Measurements from ENCODE around the gene SETD6. TPM values are rescaled to one million over a fixed set of nuclear protein-coding genes. Genes with fewer than 3 reads are reported as not detected.
"Not testable (repeated sequence)": the region's sequence is repeated elsewhere in the genome, so short reads cannot be mapped to it uniquely, and the experiment has no call there.

SETD6 gene
- total RNA-seq, 1 donor from 2014 or later = 2.6 TPM

DNA sequence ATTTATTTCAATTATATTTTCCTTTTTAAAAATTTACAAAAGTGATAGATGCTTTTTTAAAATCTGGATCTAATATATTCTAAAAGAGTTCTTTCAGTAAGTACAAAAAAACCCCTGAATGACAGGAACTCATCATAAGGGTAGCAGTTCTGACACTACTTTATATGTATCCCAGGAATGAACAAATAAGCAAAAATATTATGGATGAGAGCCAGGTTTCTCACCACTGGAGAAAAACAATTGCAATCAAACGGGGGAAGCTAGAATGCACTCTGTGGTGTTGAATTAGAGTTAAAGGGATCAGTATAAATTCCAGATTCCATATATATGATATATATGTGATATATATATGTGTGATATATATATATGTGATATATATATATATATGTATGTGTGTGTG, 38.5 kb upstream of the SETD6 start:
- Histone ChIP-seq H3K27ac (ENCODE audit: low read depth, low read length) (no peak overlapping the region), H3K36me3 (ENCODE audit: control insufficient read depth in 3 of 3, insufficient read depth in 3 of 3, low read length in 3 of 3) (no peaks in the 10 kb centered on the region), H3K27me3 (ENCODE audit: control insufficient read depth in 3 of 3, insufficient read depth in 3 of 3, low read length in 3 of 3) (no peaks in the 10 kb centered on the region), H3K4me3 (ENCODE audit: low read length in 3 of 3) (no peak overlapping the region), H3K9me3 (ENCODE audit: control insufficient read depth in 3 of 3, low read length in 3 of 3) (no peaks in the 10 kb centered on the region), H3K9ac (ENCODE audit: low read depth in 1 of 3, low read length in 3 of 3) (no peak overlapping the region), H3K4me1 (ENCODE audit: control insufficient read depth in 3 of 3, insufficient read depth in 3 of 3, low read length in 3 of 3) (peaks cover 0 to 13% (median 0%) of the 10 kb centered on the region in 3 donors)

DNA sequence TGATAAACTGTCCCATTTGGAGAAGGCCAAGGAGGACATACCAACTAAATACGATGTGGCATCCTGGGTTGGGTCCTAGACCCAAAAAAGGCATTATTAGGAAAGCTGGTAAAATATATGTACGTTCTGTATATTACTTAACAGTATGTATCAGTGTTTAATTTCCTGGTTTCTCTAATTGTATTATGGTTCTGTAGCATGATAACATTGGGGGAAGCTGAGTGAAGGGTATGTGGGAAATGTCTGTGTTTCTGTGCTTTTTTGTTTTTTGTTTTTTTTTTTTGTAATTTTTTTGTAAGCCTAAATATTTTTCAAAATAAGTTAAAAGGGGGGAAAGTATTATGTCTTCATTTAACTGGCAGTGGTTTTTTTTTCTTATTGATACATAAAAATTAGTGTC, 36.9 kb upstream of the SETD6 start:
- H3K4me1 ChIP-seq (ENCODE audit: control insufficient read depth in 3 of 3, insufficient read depth in 3 of 3, low read length in 3 of 3) = peaks cover 0 to 4% (median 0%) of the 10 kb centered on the region in 3 donors
- H3K9me3 ChIP-seq (ENCODE audit: control insufficient read depth in 3 of 3, low read length in 3 of 3) = no peaks in the 10 kb centered on the region
- no peak overlapping the region for H3K27ac ChIP-seq (ENCODE audit: low read depth, low read length)
- no peak overlapping the region for H3K4me3 ChIP-seq (ENCODE audit: low read length in 3 of 3)
- no peak overlapping the region for H3K9ac ChIP-seq (ENCODE audit: low read depth in 1 of 3, low read length in 3 of 3)
- H3K27me3 ChIP-seq (ENCODE audit: control insufficient read depth in 3 of 3, insufficient read depth in 3 of 3, low read length in 3 of 3) = no peaks in the 10 kb centered on the region
- no peaks in the 10 kb centered on the region for H3K36me3 ChIP-seq (ENCODE audit: control insufficient read depth in 3 of 3, insufficient read depth in 3 of 3, low read length in 3 of 3)

DNA sequence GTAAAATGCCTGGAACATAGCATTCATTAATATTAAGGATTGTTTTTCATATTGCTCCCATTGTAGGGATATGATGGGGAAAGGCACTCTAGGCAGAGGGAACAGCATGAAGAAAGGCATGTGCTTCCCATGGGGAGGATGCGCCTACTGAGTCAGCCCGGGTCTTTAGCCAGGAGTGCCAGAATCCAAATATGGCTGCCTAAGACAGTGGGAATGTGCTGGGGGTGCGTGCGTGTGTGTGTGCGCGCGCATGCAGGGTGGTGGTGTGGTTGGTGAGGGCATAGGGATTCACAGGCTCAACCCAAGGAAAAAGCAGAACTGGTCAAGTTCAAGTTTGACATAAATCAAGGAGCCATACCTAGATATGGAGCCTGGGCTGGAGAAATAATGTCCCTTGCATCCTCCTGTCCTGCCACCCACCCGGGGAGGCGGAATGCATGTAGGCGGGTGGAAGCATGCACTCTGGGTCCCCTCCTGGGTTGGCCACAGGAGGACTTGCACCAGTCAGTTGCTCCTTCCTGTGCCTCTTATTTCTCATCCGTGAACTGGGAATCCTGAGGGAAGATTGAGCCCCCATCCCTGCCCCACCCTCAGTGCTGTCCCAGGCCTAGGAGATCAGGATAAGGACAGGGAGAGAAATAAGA, 34.0 kb upstream of the SETD6 start:
- Histone ChIP-seq H3K4me1 (ENCODE audit: control insufficient read depth in 3 of 3, insufficient read depth in 3 of 3, low read length in 3 of 3) (no peaks in the 10 kb centered on the region), H3K27me3 (ENCODE audit: control insufficient read depth in 3 of 3, insufficient read depth in 3 of 3, low read length in 3 of 3) (no peaks in the 10 kb centered on the region), H3K4me3 (ENCODE audit: low read length in 3 of 3) (no peak overlapping the region), H3K9me3 (ENCODE audit: control insufficient read depth in 3 of 3, low read length in 3 of 3) (no peaks in the 10 kb centered on the region), H3K9ac (ENCODE audit: low read depth in 1 of 3, low read length in 3 of 3) (no peak overlapping the region), H3K27ac (ENCODE audit: low read depth, low read length) (no peak overlapping the region), H3K36me3 (ENCODE audit: control insufficient read depth in 3 of 3, insufficient read depth in 3 of 3, low read length in 3 of 3) (no peaks in the 10 kb centered on the region)

DNA sequence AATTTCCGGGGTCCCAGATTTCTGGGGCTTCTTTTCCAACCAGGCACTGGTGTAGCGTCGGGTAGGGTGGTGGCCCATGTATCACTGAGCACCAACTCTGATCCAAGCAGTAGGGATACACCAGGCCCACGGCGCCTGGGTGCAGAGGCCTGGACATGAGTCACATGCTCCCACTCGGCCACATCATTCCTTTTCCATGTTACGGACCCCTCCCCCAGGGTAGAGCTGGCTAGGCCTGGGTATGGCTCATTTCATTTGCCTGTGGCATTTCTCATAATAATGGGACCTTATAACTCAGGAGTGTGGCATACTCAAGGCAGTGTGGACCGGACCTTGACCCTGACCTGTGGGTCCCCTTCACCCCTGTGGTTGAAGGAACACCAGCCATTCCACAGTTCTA, 33.4 kb upstream of the SETD6 start:
- Histone ChIP-seq H3K27ac (ENCODE audit: low read depth, low read length) (no peak overlapping the region), H3K27me3 (ENCODE audit: control insufficient read depth in 3 of 3, insufficient read depth in 3 of 3, low read length in 3 of 3) (no peaks in the 10 kb centered on the region), H3K36me3 (ENCODE audit: control insufficient read depth in 3 of 3, insufficient read depth in 3 of 3, low read length in 3 of 3) (no peaks in the 10 kb centered on the region), H3K9me3 (ENCODE audit: control insufficient read depth in 3 of 3, low read length in 3 of 3) (no peaks in the 10 kb centered on the region), H3K4me3 (ENCODE audit: low read length in 3 of 3) (no peak overlapping the region), H3K4me1 (ENCODE audit: control insufficient read depth in 3 of 3, insufficient read depth in 3 of 3, low read length in 3 of 3) (no peaks in the 10 kb centered on the region), H3K9ac (ENCODE audit: low read depth in 1 of 3, low read length in 3 of 3) (no peak overlapping the region)

DNA sequence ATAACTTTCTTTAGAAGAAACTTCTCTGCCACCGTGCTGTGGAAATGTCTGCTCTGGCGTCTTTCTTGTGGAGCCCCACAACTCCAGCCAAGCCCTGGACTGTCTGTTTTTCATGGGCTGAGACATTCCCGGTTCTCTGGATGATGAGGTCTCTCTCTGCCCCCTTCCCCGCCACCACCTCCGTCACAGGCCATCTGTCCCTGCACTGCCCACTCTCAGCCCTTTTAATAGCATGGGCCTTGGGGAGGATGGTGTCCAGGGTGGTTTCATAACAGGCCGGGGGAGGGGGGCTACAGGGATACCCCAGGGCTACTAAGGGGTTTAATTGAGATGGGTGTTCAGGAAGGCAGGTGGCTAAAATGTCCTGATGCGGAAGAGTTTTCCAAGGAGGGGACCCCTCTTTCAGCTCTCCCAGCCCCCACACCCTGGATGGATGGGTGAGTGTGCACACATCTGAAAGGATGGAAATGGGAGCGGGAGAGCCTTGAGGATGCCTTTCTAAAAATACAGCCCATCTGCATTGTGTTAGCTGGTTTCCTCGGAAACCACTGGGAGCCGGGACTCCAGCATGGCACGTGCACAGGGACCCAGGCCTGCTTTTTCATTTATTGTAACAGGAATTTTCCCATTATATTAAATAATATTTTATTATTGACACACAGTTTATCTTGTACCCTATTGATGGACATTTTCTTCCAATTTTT, 30.0 kb upstream of the SETD6 start:
- no peak overlapping the region for H3K4me3 ChIP-seq (ENCODE audit: low read length in 3 of 3)
- H3K27me3 ChIP-seq (ENCODE audit: control insufficient read depth in 3 of 3, insufficient read depth in 3 of 3, low read length in 3 of 3) = no peaks in the 10 kb centered on the region
- no peaks in the 10 kb centered on the region for H3K36me3 ChIP-seq (ENCODE audit: control insufficient read depth in 3 of 3, insufficient read depth in 3 of 3, low read length in 3 of 3)
- H3K4me1 ChIP-seq (ENCODE audit: control insufficient read depth in 3 of 3, insufficient read depth in 3 of 3, low read length in 3 of 3) = peaks cover 0 to 7% (median 6%) of the 10 kb centered on the region in 3 donors
- H3K9ac ChIP-seq (ENCODE audit: low read depth in 1 of 3, low read length in 3 of 3) = no peak overlapping the region
- H3K9me3 ChIP-seq (ENCODE audit: control insufficient read depth in 3 of 3, low read length in 3 of 3) = no peaks in the 10 kb centered on the region
- H3K27ac ChIP-seq (ENCODE audit: low read depth, low read length) = no peak overlapping the region

DNA sequence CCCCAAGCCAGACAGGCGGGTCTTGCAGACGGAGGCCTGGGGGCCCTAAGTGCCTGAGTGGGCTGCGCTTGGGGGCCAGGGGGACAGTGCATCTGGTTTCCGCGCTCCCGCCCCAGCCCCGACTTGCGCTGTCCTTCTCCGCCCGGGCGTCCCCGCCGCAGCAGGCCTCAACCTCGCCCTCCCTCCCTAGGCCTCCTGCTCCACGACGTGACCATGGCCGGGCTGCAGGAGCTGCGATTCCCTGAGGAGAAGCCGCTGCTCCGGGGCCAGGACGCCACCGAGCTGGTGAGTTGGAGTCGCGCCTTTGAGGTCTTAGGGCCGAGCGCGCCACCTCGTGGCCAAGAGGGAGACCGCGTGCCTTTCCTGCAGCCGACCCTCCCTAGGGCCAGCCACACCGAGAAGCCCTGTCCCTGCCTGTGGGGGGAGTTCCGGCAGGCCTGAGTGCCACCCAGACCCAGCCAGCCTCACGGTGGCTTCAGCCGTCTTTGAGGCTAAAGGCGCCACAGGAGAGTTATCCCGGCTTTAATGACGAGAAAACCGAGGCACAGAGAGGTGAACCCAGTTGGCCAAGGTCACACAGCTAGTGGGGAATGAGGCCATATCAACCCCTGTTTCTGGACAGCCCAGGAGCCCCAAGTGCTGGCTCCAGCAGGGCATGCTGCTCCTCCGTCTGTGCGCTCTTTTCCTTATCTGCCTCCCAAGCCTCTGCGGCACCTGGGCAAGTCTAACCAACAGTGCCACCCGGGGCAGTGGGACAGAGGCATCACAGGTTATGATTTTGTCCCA, 27.6 kb upstream of the SETD6 start:
- peak overlapping the region in 1 of 3 donors; percentile 45 for H3K9ac ChIP-seq (ENCODE audit: low read depth in 1 of 3, low read length in 3 of 3)
- no peaks in the 10 kb centered on the region for H3K9me3 ChIP-seq (ENCODE audit: control insufficient read depth in 3 of 3, low read length in 3 of 3)
- H3K4me3 ChIP-seq (ENCODE audit: low read length in 3 of 3) = peak overlapping the region in 2 of 3 donors; percentile 54 to 65
- H3K27me3 ChIP-seq (ENCODE audit: control insufficient read depth in 3 of 3, insufficient read depth in 3 of 3, low read length in 3 of 3) = no peaks in the 10 kb centered on the region
- H3K36me3 ChIP-seq (ENCODE audit: control insufficient read depth in 3 of 3, insufficient read depth in 3 of 3, low read length in 3 of 3) = no peaks in the 10 kb centered on the region
- H3K27ac ChIP-seq (ENCODE audit: low read depth, low read length) = no peak overlapping the region
- peaks cover 0 to 7% (median 6%) of the 10 kb centered on the region in 3 donors for H3K4me1 ChIP-seq (ENCODE audit: control insufficient read depth in 3 of 3, insufficient read depth in 3 of 3, low read length in 3 of 3)

DNA sequence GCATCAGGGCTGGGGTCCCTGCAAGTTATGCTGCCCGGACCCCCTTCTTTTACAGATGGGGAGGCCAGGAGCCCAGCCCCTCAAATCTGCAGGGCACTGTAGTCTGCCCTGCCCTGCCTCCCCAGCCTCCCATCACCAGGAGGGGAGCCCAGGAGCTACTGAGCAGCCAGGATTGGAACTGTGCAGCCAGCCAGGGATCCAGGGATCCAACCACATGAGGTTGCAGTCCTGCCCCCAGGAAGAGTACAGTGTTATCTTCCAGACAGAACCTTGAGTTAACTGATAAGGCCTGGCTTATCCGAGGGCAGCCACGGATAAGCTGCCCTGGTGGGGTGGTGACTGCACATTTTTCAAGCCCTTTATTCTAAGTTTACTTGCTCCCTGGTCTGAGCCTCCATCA, 26.8 kb upstream of the SETD6 start:
- no peaks in the 10 kb centered on the region for H3K36me3 ChIP-seq (ENCODE audit: control insufficient read depth in 3 of 3, insufficient read depth in 3 of 3, low read length in 3 of 3)
- H3K27me3 ChIP-seq (ENCODE audit: control insufficient read depth in 3 of 3, insufficient read depth in 3 of 3, low read length in 3 of 3) = no peaks in the 10 kb centered on the region
- no peak overlapping the region for H3K27ac ChIP-seq (ENCODE audit: low read depth, low read length)
- no peak overlapping the region for H3K4me3 ChIP-seq (ENCODE audit: low read length in 3 of 3)
- H3K9me3 ChIP-seq (ENCODE audit: control insufficient read depth in 3 of 3, low read length in 3 of 3) = no peaks in the 10 kb centered on the region
- no peak overlapping the region for H3K9ac ChIP-seq (ENCODE audit: low read depth in 1 of 3, low read length in 3 of 3)
- H3K4me1 ChIP-seq (ENCODE audit: control insufficient read depth in 3 of 3, insufficient read depth in 3 of 3, low read length in 3 of 3) = peaks cover 0 to 7% (median 6%) of the 10 kb centered on the region in 3 donors

DNA sequence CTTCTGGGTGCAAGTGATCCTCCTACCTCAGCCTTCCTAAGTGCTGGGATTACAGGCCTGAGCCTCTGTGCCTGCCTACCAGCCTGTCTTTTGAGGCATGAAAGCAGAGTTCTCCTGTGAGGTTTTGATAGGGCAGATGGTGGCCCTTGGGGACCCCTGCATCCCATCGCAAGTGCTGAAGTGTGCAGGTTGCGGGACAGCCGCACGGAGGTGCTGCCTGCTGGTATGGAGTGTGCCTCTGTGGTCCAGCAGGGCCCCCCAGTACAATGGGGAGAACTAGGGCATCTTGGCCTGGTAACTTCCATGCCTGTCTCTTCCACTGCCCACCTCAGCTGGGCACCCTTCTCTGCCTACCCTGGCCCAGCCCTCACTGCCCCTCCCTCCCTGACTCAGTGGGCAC, 25.3 kb upstream of the SETD6 start:
- H3K27ac ChIP-seq (ENCODE audit: low read depth, low read length) = no peak overlapping the region
- H3K4me3 ChIP-seq (ENCODE audit: low read length in 3 of 3) = no peak overlapping the region
- H3K9me3 ChIP-seq (ENCODE audit: control insufficient read depth in 3 of 3, low read length in 3 of 3) = no peaks in the 10 kb centered on the region
- H3K27me3 ChIP-seq (ENCODE audit: control insufficient read depth in 3 of 3, insufficient read depth in 3 of 3, low read length in 3 of 3) = no peaks in the 10 kb centered on the region
- peaks cover 0 to 7% (median 6%) of the 10 kb centered on the region in 3 donors for H3K4me1 ChIP-seq (ENCODE audit: control insufficient read depth in 3 of 3, insufficient read depth in 3 of 3, low read length in 3 of 3)
- no peaks in the 10 kb centered on the region for H3K36me3 ChIP-seq (ENCODE audit: control insufficient read depth in 3 of 3, insufficient read depth in 3 of 3, low read length in 3 of 3)
- no peak overlapping the region for H3K9ac ChIP-seq (ENCODE audit: low read depth in 1 of 3, low read length in 3 of 3)

DNA sequence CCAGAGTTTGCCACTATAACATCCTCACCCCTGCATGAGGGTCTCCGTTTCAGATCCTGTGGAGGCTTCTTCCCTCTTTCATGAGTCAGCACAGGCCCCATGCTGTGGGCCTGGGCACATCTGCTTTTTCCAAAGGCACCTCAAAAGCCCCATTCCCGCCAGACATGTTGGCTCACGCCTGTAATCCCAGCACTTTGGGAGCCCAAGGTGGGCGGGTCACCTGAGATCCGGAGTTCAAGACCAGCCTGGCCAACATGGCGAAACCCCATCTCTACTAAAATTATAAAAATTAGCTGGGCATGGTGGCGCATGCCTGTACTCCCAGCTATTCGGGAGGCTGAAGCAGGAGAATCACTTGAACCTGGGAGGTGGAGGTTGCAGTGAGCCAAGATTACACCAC, 24.8 kb upstream of the SETD6 start:
- H3K27ac ChIP-seq (ENCODE audit: low read depth, low read length); H3K36me3 ChIP-seq (ENCODE audit: control insufficient read depth in 3 of 3, insufficient read depth in 3 of 3, low read length in 3 of 3); H3K4me1 ChIP-seq (ENCODE audit: control insufficient read depth in 3 of 3, insufficient read depth in 3 of 3, low read length in 3 of 3); H3K9me3 ChIP-seq (ENCODE audit: control insufficient read depth in 3 of 3, low read length in 3 of 3); H3K27me3 ChIP-seq (ENCODE audit: control insufficient read depth in 3 of 3, insufficient read depth in 3 of 3, low read length in 3 of 3); H3K4me3 ChIP-seq (ENCODE audit: low read length in 3 of 3); H3K9ac ChIP-seq (ENCODE audit: low read depth in 1 of 3, low read length in 3 of 3): not testable (repeated sequence)

DNA sequence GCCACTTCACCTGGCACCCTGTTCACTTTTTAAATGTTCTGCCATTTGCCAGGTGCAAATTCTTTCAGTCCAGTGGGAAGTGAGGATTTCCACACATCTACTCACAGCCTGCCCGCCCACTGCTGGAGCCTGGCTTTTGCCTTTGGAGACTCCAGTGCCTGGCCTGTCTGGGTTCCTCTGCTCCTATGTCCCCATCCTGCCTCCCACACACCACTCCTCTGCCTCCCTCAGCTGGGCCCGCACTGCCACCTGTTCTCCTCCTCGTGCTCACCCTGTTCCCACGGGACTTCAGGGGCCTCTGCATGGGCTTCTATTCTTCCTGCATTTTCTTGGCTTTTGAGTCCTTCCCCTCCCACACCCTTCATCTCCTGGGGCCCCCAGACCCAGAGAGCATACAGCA, 23.3 kb upstream of the SETD6 start:
- H3K9me3 ChIP-seq (ENCODE audit: control insufficient read depth in 3 of 3, low read length in 3 of 3) = no peaks in the 10 kb centered on the region
- H3K27ac ChIP-seq (ENCODE audit: low read depth, low read length) = no peak overlapping the region
- no peak overlapping the region for H3K4me3 ChIP-seq (ENCODE audit: low read length in 3 of 3)
- H3K27me3 ChIP-seq (ENCODE audit: control insufficient read depth in 3 of 3, insufficient read depth in 3 of 3, low read length in 3 of 3) = peaks cover 0 to 4% (median 0%) of the 10 kb centered on the region in 3 donors
- H3K36me3 ChIP-seq (ENCODE audit: control insufficient read depth in 3 of 3, insufficient read depth in 3 of 3, low read length in 3 of 3) = no peaks in the 10 kb centered on the region
- peaks cover 6 to 12% (median 11%) of the 10 kb centered on the region in 3 donors for H3K4me1 ChIP-seq (ENCODE audit: control insufficient read depth in 3 of 3, insufficient read depth in 3 of 3, low read length in 3 of 3)
- H3K9ac ChIP-seq (ENCODE audit: low read depth in 1 of 3, low read length in 3 of 3) = no peak overlapping the region

All from skeletal muscle tissue (tissue), 4 donors.